Measurements from ENCODE around the gene HIF3A.
A peak's percentile ranks its signal among the peaks of the same experiment; 100 is the strongest.

- peak in 1 of 2 donors; percentile 67 for TF ChIP-seq EP300 (IDR thresholded peaks at IDR 0.05)
- peak in 1 of 2 donors; percentile 71 for TF ChIP-seq POLR2A (IDR thresholded peaks at IDR 0.05)
- TF ChIP-seq CTCF (IDR thresholded peaks at IDR 0.05) = peak in 3 of 5 experiments; percentile 31 to 46 (median 34)
Observed at GRCh38 chr19:46297700-46298478, 1.0 kb downstream of the HIF3A start.
